Vagina (tissue), 2 donors: ENCODE results near the gene CD300A.

ENCODE experiments used
- POLR2A ChIP-seq, 2 donors: fragments of 450-650 bp; IDR thresholded peaks; one replicate each; pipeline ENCODE4 v1.6.1; 2017; ENCODE audit warnings: antibody characterized with exemption in 2 of 2, mild to moderate bottlenecking in 2 of 2, moderate library complexity in 2 of 2
- TF ChIP-seq, protein P1 (sequence below), 3 experiments: fragments of 450-650 bp in 2 of 3; fragments of 200-600 bp in 1 of 3; sonication (generic) in 1 of 3; IDR thresholded peaks; one replicate each; pipeline ENCODE4 v1.5.1; 2017 to 2019; ENCODE audit warnings: antibody characterized with exemption in 3 of 3, mild to moderate bottlenecking in 2 of 3, moderate library complexity in 2 of 3

DNA sequence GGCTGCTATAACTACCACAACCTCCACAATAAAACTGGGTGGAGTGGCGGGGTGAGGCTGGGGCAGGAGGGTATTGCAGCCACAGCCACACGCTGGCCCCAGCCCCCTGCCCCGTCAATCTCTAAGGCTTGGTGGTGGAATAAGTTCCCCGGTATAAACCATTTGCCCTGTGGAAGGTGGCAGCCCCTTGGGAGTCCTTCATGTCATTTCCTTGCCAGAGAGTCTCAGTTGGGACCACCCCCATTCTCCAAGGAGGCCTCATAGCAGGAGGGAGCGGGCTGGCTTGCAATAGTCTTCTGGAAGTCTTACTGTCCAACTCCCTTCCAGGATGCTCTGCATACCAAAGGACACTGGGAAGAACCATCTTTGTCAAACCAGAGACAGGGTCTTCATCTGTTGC, 19.4 kb downstream of the CD300A start:
- TF ChIP-seq POLR2A (IDR thresholded peaks at IDR 0.05) = no peak
- TF ChIP-seq, protein P1, sequence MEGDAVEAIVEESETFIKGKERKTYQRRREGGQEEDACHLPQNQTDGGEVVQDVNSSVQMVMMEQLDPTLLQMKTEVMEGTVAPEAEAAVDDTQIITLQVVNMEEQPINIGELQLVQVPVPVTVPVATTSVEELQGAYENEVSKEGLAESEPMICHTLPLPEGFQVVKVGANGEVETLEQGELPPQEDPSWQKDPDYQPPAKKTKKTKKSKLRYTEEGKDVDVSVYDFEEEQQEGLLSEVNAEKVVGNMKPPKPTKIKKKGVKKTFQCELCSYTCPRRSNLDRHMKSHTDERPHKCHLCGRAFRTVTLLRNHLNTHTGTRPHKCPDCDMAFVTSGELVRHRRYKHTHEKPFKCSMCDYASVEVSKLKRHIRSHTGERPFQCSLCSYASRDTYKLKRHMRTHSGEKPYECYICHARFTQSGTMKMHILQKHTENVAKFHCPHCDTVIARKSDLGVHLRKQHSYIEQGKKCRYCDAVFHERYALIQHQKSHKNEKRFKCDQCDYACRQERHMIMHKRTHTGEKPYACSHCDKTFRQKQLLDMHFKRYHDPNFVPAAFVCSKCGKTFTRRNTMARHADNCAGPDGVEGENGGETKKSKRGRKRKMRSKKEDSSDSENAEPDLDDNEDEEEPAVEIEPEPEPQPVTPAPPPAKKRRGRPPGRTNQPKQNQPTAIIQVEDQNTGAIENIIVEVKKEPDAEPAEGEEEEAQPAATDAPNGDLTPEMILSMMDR (IDR thresholded peaks at IDR 0.05) = no peak
